GM12878 (cell line): ENCODE results near the gene STX7. TPM values are rescaled to one million over a fixed set of nuclear protein-coding genes. Genes with fewer than 3 reads are reported as not detected.
A peak's percentile ranks its signal among the peaks of the same experiment; 100 is the strongest.

Experiments
- CBX5 ChIP-seq: sonication (generic); IDR thresholded peaks from 2 replicates; pipeline ENCODE4 v1.6.1; 2016; ENCODE audit warnings: low read depth, moderate library complexity, mild to moderate bottlenecking, inconsistent platforms
- ETV6 ChIP-seq, 2 experiments: fragments of 450-650 bp in 1 of 2; IDR thresholded peaks in 1 of 2; conservative IDR thresholded peaks in 1 of 2; 2 replicates each; pipeline ENCODE4 v1.6.1; 2014; ENCODE audit warnings: antibody characterized with exemption in 1 of 2, borderline replicate concordance in 1 of 2, low read depth in 1 of 2, mild to moderate bottlenecking in 1 of 2, moderate library complexity in 1 of 2
- EZH2 ChIP-seq: IDR thresholded peaks from 2 replicates; pipeline ENCODE4 v1.6.1; 2012; ENCODE audit warnings: low read depth, mild to moderate bottlenecking, control low read depth, inconsistent platforms, low read length, borderline replicate concordance; ENCODE audit not compliant: control insufficient read depth
- FOXM1 ChIP-seq: IDR thresholded peaks from 2 replicates; pipeline ENCODE4 v1.6.1; 2012; ENCODE audit warnings: low read depth, mild to moderate bottlenecking, inconsistent platforms, low read length, moderate library complexity
- MEF2A ChIP-seq: IDR thresholded peaks from 2 replicates; pipeline ENCODE4 v1.6.1; 2011; ENCODE audit warnings: low read depth, mild to moderate bottlenecking, low read length, moderate library complexity; ENCODE audit not compliant: insufficient read depth
- MTA2 ChIP-seq: fragments of 450-650 bp; IDR thresholded peaks from 2 replicates; pipeline ENCODE4 v1.6.1; 2016; ENCODE audit warnings: low read depth, mild to moderate bottlenecking, moderate library complexity
- NFYB ChIP-seq: IDR thresholded peaks from 2 replicates; pipeline ENCODE4 v1.6.1; 2011; ENCODE audit warnings: low read depth, mild to moderate bottlenecking, low read length, improper control_type of control experiment, moderate library complexity; ENCODE audit not compliant: insufficient read depth
- NRF1 ChIP-seq: conservative IDR thresholded peaks from 2 replicates; pipeline ENCODE4 v1.6.1; 2011; ENCODE audit warnings: mild to moderate bottlenecking, low read depth, low read length, improper control_type of control experiment
- POLR2AphosphoS5 ChIP-seq: IDR thresholded peaks from 2 replicates; pipeline ENCODE4 v1.6.1; 2011; ENCODE audit warnings: mild to moderate bottlenecking, low read length, inconsistent platforms
- SMC3 ChIP-seq: IDR thresholded peaks from 2 replicates; pipeline ENCODE4 v1.6.1; 2011; ENCODE audit warnings: low read length, improper control_type of control experiment, borderline replicate concordance
- ZNF384 ChIP-seq: IDR thresholded peaks from 2 replicates; pipeline ENCODE4 v1.6.1; 2012; ENCODE audit warnings: low read depth, mild to moderate bottlenecking, low read length, improper control_type of control experiment, borderline replicate concordance
- polyA plus RNA-seq, 11 experiments: library from polyadenylated mRNA; depleted of rRNA in 4 of 11; unstranded in 6 of 11; stranded (reverse) in 5 of 11; fragments of >200 nt; fragmentation: Nextera tagmentation in 4 of 11; fragmentation: Illumina TruSeq in 1 of 11; extraction: Ambion mirVana in 4 of 11; extraction: Trizol in 1 of 11; gene quantifications; 1 replicate in 1 of 11; 2 replicates in 10 of 11; pipeline versions ENCODE4 v1.2.1 to v1.2.3, GENCODE V29; 2011 to 2016; ENCODE audit warnings: inconsistent platforms in 2 of 11, missing spikeins in 2 of 11, low read depth in 1 of 11
- total RNA-seq, 4 experiments: library from RNA; depleted of rRNA in 3 of 4; stranded (reverse); fragments of >200 nt in 3 of 4; fragmentation: Illumina TruSeq in 1 of 4; extraction: Trizol in 1 of 4; gene quantifications; 2 replicates each; pipeline versions ENCODE4 v1.2.1 to v1.2.3, GENCODE V29; 2013 to 2021
- TF ChIP-seq, protein P1 (sequence below): IDR thresholded peaks from 2 replicates; pipeline ENCODE4 v1.6.1; 2011; ENCODE audit warnings: borderline replicate concordance, low read depth, mild to moderate bottlenecking, moderate library complexity, low read length; ENCODE audit not compliant: insufficient read depth, poor library complexity, severe bottlenecking
- TF ChIP-seq, protein P2 (sequence below), 3 experiments: IDR thresholded peaks in 2 of 3; conservative IDR thresholded peaks in 1 of 3; 2 replicates each; pipeline ENCODE4 v1.5.1; 2011; ENCODE audit warnings: low read depth in 3 of 3, low read length in 3 of 3, mild to moderate bottlenecking in 3 of 3, control low read depth in 2 of 3, moderate library complexity in 2 of 3, inconsistent platforms in 1 of 3, mixed read lengths in 1 of 3; ENCODE audit not compliant: control insufficient read depth in 2 of 3, insufficient read depth in 1 of 3; ENCODE audit errors: extremely low read depth in 1 of 3
- TF ChIP-seq, protein P3 (sequence below): fragments of 450-650 bp; formaldehyde crosslinking; IDR thresholded peaks from 2 replicates; pipeline ENCODE4 v1.4.0; 2022; ENCODE audit warnings: mild to moderate bottlenecking, moderate library complexity
- TF ChIP-seq, protein P4 (sequence below): fragments of 450-650 bp; IDR thresholded peaks from 2 replicates; pipeline ENCODE4 v1.6.1; 2017; ENCODE audit warnings: mild to moderate bottlenecking, low read depth, inconsistent platforms; ENCODE audit not compliant: poor library complexity, severe bottlenecking

Gene STX7
- total and polyA plus RNA-seq, 10 of the 15 experiments (the other 5 are each of a cell fraction or from before 2014, with no cell fraction given) = 26.5 to 75.5 (median 51.3) TPM

DNA sequence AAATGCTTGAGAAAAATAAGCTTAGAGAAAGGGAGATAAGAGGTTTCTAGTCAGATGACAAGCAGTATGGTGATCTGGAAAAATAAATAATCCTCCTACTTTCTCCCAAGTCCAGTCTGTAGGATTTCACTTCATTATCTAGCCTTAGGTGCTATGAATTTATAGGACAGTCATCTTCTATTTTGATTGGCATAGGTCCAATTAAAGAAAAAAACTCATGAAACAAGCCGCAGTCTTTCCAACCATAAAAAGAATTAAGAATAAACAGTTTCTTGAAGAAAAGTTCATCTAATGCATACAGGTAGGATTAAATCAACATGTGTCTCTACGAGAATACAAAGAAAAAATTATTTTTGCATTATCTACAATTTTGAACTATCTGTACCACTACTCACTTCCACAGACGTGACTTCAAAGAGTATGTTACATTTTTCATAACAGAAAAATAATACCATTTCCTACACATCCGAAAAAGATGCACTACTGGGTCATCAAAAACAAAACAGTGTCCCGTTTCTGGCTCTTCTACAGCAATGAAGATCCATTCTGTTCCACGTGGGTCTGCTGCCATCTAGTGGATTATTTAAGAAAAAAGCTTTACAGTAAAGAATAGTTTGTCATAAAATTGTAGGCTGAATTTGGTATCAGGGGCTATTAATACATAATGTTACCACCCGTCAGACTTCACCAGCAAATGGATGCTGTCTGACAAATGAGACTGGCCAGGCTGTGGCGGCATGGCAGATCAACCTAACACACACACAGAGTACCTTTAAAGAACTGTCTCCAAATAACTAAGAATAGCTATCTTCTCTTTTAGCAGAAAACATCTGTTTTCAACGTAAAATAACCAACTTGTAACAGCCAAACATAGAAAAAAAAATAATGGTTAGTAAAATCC lies 28.9 kb downstream of the STX7 start (continued):
- TF ChIP-seq, protein P1, sequence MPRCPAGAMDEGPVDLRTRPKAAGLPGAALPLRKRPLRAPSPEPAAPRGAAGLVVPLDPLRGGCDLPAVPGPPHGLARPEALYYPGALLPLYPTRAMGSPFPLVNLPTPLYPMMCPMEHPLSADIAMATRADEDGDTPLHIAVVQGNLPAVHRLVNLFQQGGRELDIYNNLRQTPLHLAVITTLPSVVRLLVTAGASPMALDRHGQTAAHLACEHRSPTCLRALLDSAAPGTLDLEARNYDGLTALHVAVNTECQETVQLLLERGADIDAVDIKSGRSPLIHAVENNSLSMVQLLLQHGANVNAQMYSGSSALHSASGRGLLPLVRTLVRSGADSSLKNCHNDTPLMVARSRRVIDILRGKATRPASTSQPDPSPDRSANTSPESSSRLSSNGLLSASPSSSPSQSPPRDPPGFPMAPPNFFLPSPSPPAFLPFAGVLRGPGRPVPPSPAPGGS = no peak
- no peak for TF ChIP-seq MTA2
- 0 out of 2 replicates have a peak, but pooled peaks have one; percentile 13 for TF ChIP-seq MEF2A
- no peak for TF ChIP-seq ZNF384
- no peak for TF ChIP-seq ETV6 (conservative IDR thresholded peaks at IDR 0.05 in 1 of 2, IDR thresholded peaks at IDR 0.05 in 1 of 2; ENCODE audit: borderline replicate concordance in 1 of 2, low read depth in 1 of 2)
- TF ChIP-seq, protein P2, sequence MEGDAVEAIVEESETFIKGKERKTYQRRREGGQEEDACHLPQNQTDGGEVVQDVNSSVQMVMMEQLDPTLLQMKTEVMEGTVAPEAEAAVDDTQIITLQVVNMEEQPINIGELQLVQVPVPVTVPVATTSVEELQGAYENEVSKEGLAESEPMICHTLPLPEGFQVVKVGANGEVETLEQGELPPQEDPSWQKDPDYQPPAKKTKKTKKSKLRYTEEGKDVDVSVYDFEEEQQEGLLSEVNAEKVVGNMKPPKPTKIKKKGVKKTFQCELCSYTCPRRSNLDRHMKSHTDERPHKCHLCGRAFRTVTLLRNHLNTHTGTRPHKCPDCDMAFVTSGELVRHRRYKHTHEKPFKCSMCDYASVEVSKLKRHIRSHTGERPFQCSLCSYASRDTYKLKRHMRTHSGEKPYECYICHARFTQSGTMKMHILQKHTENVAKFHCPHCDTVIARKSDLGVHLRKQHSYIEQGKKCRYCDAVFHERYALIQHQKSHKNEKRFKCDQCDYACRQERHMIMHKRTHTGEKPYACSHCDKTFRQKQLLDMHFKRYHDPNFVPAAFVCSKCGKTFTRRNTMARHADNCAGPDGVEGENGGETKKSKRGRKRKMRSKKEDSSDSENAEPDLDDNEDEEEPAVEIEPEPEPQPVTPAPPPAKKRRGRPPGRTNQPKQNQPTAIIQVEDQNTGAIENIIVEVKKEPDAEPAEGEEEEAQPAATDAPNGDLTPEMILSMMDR (IDR thresholded peaks at IDR 0.05 in 2 of 3, conservative IDR thresholded peaks at IDR 0.05 in 1 of 3; ENCODE audit: control insufficient read depth in 2 of 3, extremely low read depth in 1 of 3, insufficient read depth in 1 of 3, low read depth in 3 of 3, low read length in 3 of 3) = peak; percentile 47 to 74 (median 60); a peak in 5 of 6 replicates
- no peak for TF ChIP-seq POLR2AphosphoS5
- no peak for TF ChIP-seq NRF1
- TF ChIP-seq SMC3 = peak; percentile 78; the same call in 1 of the 2 replicates
- TF ChIP-seq, protein P3, sequence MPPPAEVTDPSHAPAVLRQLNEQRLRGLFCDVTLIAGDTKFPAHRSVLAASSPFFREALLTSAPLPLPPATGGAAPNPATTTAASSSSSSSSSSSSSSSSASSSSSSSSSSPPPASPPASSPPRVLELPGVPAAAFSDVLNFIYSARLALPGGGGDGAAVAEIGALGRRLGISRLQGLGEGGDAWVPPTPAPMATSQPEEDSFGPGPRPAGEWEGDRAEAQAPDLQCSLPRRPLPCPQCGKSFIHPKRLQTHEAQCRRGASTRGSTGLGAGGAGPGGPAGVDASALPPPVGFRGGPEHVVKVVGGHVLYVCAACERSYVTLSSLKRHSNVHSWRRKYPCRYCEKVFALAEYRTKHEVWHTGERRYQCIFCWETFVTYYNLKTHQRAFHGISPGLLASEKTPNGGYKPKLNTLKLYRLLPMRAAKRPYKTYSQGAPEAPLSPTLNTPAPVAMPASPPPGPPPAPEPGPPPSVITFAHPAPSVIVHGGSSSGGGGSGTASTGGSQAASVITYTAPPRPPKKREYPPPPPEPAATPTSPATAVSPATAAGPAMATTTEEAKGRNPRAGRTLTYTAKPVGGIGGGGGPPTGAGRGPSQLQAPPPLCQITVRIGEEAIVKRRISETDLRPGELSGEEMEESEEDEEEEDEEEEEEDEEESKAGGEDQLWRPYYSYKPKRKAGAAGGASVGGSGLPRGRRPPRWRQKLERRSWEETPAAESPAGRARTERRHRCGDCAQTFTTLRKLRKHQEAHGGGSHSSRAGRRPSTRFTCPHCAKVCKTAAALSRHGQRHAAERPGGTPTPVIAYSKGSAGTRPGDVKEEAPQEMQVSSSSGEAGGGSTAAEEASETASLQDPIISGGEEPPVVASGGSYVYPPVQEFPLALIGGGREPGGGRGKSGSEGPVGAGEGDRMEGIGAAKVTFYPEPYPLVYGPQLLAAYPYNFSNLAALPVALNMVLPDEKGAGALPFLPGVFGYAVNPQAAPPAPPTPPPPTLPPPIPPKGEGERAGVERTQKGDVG (CRISPR knock-in tag) = no peak
- no peak for TF ChIP-seq NFYB
- TF ChIP-seq, protein P4, sequence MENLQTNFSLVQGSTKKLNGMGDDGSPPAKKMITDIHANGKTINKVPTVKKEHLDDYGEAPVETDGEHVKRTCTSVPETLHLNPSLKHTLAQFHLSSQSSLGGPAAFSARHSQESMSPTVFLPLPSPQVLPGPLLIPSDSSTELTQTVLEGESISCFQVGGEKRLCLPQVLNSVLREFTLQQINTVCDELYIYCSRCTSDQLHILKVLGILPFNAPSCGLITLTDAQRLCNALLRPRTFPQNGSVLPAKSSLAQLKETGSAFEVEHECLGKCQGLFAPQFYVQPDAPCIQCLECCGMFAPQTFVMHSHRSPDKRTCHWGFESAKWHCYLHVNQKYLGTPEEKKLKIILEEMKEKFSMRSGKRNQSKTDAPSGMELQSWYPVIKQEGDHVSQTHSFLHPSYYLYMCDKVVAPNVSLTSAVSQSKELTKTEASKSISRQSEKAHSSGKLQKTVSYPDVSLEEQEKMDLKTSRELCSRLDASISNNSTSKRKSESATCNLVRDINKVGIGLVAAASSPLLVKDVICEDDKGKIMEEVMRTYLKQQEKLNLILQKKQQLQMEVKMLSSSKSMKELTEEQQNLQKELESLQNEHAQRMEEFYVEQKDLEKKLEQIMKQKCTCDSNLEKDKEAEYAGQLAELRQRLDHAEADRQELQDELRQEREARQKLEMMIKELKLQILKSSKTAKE = peak; percentile 30
- no peak for TF ChIP-seq CBX5
- no peak for TF ChIP-seq EZH2
- TF ChIP-seq FOXM1 = 0 out of 2 replicates have a peak, but pooled peaks have one; percentile 37
